ENCODE measurements around the gene CACNB2.

The CACNB2 gene

DNA sequence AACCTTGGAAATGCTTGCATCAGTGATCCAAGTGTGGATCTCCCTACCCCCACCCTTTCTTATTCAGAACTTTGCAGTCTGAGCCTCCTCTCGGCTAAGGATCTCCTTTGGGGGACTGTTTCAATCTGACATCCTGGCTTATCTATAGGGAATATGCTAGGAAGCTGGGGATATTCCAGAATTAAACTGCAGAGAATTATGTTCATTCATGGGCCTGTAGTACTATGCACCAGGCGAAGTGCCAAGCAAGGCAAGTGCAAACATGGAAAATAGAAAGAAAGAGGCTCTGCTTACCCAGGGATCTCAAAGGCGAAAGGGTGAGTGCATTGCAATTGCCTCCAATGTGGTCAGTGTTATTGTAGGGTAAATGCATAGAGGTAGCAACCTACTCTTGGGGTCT lies 96.5 kb downstream of the CACNB2 start:
- no peak overlapping the region for H3K4me3 ChIP-seq (ENCODE audit: low read depth, low read length)
- TF ChIP-seq, protein P1, sequence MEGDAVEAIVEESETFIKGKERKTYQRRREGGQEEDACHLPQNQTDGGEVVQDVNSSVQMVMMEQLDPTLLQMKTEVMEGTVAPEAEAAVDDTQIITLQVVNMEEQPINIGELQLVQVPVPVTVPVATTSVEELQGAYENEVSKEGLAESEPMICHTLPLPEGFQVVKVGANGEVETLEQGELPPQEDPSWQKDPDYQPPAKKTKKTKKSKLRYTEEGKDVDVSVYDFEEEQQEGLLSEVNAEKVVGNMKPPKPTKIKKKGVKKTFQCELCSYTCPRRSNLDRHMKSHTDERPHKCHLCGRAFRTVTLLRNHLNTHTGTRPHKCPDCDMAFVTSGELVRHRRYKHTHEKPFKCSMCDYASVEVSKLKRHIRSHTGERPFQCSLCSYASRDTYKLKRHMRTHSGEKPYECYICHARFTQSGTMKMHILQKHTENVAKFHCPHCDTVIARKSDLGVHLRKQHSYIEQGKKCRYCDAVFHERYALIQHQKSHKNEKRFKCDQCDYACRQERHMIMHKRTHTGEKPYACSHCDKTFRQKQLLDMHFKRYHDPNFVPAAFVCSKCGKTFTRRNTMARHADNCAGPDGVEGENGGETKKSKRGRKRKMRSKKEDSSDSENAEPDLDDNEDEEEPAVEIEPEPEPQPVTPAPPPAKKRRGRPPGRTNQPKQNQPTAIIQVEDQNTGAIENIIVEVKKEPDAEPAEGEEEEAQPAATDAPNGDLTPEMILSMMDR (conservative IDR thresholded peaks at IDR 0.05; ENCODE audit: low read depth, low read length) = no peak
- no peak for DNase-seq (ENCODE audit: low read depth)

DNA sequence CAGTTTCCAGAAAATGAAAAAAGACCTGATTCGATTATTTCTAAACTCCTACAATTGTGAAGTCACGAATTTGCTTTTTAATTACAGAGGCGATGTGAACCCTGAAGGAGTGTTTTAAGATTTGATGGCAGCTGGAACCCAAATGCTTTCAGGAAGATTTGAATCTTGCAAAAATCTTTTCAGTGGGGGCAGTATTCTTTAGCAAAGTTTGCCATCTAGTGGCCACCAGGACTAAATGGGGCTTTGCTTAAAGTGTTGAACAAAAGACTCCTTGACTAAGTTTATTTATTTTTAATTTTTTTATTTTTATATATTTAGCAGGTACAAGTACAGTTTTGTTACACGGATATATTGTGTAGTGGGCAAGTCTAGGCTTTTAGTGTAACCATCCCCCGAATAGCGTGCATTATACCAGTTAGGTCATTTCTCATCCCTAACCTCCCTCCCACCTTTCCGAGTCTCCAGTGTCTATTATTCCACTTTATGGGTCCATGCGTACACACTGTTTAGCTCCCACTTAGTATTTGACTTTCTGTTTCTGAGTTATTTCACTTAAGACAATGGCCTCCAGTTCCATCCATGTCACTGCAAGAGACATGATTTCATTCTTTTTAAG lies 98.8 kb downstream of the CACNB2 start:
- peak; percentile 81 for DNase-seq (ENCODE audit: low read depth)
- TF ChIP-seq, protein P1 (conservative IDR thresholded peaks at IDR 0.05; ENCODE audit: low read depth, low read length) = peak; percentile 78
- H3K4me3 ChIP-seq (ENCODE audit: low read depth, low read length) = no peak overlapping the region

DNA sequence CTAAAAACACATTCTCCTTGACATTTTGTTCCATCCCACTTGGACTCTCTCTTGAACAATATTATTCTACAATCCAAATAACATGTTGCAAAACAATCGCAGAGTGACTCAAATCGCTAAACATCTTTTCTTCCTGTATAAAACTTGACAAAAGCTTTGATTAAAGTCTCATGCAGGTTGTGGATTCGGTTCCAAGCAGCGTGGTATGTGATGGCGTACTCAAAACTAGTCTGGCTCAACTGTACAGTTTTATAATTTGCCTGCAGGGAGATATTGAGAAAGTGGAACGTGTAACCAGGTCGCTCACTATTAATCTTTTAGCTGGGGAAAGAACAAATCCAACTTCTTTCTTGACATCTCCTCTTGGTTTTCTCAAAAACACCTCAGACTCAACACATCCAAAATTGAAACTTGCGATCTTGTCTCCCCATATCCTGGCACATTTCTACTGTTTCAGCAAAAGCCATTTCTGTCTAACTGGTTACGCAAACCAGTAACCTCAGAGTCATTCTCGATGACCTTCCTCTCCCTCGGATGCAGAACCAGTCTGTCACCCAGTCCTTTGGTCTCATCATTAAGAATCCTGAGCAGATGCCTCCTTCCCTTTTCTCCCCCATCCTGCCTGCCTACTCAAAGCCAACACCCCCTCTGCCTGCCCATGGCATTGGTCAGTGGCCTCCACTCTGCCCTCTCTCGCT lies 100.1 kb downstream of the CACNB2 start:
- H3K4me3 ChIP-seq (ENCODE audit: low read depth, low read length) = no peak overlapping the region
- TF ChIP-seq, protein P1 (conservative IDR thresholded peaks at IDR 0.05; ENCODE audit: low read depth, low read length) = no peak
- DNase-seq (ENCODE audit: low read depth) = peak; percentile 33

DNA sequence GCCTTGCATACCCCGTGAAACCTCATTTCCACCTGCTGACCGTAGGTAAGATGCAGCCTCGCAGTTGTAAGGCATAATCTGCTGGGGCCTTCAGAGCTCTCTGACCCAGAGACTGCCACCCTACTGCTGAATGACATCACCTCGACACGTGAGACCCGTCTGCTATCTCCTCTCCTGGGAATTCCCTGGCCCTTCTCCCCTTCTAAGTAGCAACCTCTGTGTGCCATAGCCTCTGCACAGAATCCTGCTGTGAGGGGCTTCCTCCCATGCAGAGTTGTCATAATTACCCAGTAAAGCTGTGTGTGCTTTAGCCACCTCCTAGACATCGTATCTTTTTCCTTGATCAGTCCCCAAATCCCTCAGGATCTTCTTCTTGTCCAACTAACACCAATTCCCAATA lies 106.7 kb downstream of the CACNB2 start:
- TF ChIP-seq, protein P1 (conservative IDR thresholded peaks at IDR 0.05; ENCODE audit: low read depth, low read length) = no peak
- no peak for DNase-seq (ENCODE audit: low read depth)

DNA sequence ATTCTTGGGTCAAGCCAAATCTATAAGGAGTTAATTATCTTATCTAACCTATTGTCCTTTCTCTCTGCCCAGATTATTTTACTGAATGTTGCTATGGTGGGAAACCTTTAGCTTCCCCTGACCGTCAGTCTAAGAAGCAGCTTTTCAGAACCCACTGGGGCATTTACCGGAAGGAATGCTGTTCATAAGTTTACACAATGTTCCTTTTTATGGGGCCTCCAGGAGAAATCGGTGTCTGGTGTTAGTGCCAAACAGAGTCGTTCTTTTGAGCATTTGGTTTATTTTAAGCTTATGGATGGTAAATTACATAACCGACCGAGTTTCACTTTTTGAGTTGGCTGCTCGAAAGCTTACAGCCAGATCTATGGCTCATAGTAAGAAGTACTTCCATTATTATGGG lies 111.9 kb downstream of the CACNB2 start:
- H3K4me3 ChIP-seq (ENCODE audit: low read depth, low read length) = no peak overlapping the region
- TF ChIP-seq, protein P1 (conservative IDR thresholded peaks at IDR 0.05; ENCODE audit: low read depth, low read length) = no peak
- peak; percentile 9 for DNase-seq (ENCODE audit: low read depth)

More for the DNA sequence above, 106.7 kb downstream of the CACNB2 start:
- H3K4me3 ChIP-seq (ENCODE audit: low read depth, low read length) = no peak overlapping the region

DNA sequence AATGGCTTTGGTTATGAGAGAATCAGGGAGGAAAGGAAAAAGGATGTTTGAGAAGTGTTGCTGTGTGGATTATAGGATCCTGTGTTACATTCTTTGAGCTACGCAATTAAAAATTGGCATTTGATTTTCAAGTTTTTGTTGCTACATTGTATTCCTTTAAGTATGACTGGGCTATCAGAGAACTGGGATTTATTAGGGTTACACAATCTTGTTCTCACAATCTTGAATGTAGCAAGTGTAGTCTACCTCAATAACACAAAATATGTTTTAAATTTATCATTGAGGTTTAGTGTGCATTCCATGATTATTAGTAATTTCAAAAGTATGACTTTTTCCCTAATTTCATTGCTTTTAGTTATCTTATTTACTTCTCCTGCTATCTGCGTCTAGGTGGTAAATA lies 113.9 kb downstream of the CACNB2 start:
- no peak overlapping the region for H3K4me3 ChIP-seq (ENCODE audit: low read depth, low read length)
- DNase-seq (ENCODE audit: low read depth) = peak; percentile 31
- TF ChIP-seq, protein P1 (conservative IDR thresholded peaks at IDR 0.05; ENCODE audit: low read depth, low read length) = no peak

DNA sequence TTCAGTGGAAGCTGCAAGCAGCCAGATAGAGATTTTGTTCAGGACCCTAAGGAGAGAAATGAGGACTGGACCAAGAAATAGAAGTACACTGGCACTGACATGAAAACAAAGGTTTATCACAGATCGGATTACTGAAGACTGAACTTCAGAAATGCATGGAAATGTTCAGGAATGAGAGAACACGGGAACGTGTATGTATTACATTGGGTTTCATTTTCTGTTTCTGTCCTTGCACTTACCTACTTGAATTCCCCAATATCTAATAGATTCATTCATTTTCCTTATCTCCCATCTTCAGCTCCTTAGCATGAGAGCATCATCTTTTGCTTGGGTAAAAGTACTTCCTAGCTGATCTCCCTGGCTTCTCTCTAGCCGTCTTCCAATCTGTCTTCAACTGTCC lies 114.5 kb downstream of the CACNB2 start:
- no peak for DNase-seq (ENCODE audit: low read depth)
- H3K4me3 ChIP-seq (ENCODE audit: low read depth, low read length) = no peak overlapping the region
- TF ChIP-seq, protein P1 (conservative IDR thresholded peaks at IDR 0.05; ENCODE audit: low read depth, low read length) = no peak
